Stimulated activated CD4-positive, alpha-beta T cell treated with anti-CD3 and anti-CD28 coated beads, Interleukin-2, amount 100 ng/mL, for 48 hours (primary cell): Measurements from ENCODE around the gene NUP50.
"Not testable (repeated sequence)": the region's sequence is repeated elsewhere in the genome, so short reads cannot be mapped to it uniquely, and the experiment has no call there.

Source experiments
- DNase-seq, 2 donors: peaks; one replicate each; pipeline ENCODE4 v3.0.0-alpha.2; 2020

Gene NUP50

GRCh38 chr22:45163099-45163450, 650 bp upstream of the NUP50 start:
- DNase-seq = no peak

GRCh38 chr22:45164270-45165088, 754 bp downstream of the NUP50 start:
- peak in 1 of 2 donors; percentile 18 for DNase-seq

GRCh38 chr22:45166932-45167331, 3.2 kb downstream of the NUP50 start:
- DNase-seq = no peak

- DNase-seq = peak in 1 of 2 donors; percentile 14
Measured at GRCh38 chr22:45169591-45170466, 6.1 kb downstream of the NUP50 start.

GRCh38 chr22:45171830-45172229, 8.1 kb downstream of the NUP50 start:
- no peak for DNase-seq

- DNase-seq = no peak
Measured at GRCh38 chr22:45172881-45173585, 9.3 kb downstream of the NUP50 start.

GRCh38 chr22:45179276-45180049, 15.7 kb downstream of the NUP50 start:
- DNase-seq = no peak

DNA sequence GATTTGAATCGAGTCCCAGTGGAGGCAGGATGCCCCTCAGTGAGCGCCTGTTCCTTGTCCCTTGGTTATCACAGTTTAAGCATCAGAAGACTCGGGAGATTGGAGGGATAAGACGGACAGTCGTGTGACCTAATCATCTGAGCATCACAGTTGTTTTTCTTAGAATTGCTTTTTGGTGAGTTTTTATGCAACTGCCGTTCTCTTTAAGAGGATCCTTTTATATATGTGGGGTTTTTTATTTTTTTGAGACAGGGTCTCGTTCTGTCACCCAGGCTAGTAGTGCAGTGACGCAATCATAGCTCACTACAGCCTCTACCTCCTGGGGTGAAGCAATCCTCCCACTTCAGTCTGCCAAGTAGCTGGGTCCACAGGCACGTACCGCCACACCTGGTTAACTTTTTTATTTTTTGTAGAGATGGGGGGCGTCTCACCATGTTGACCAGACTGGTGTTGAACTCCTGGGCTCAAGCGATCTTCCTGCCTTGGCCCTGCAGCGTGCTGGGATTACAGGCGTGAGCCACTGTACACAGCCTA, 16.5 kb downstream of the NUP50 start:
- no peak for DNase-seq

GRCh38 chr22:45181240-45181639, 17.5 kb downstream of the NUP50 start:
- DNase-seq = no peak

DNA sequence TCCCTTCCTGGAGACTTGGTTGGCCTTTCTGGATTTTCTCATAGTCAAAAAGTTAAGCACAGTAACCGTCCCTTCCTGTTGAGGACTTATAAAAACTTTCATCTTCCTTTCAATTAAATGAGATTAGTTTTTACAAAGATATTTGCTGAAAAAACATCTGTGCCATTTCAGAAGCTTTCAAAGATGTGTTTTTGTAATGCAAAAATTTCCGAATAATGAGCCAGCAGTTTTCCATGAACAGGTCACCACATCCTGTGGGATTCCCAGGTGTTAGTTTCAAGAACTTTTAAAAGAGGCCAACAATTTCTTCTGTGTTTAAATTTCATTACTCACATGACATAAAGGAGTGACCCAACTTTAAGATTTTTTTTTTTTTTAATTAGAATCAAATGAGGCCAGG, 18.0 kb downstream of the NUP50 start:
- DNase-seq = no peak

DNA sequence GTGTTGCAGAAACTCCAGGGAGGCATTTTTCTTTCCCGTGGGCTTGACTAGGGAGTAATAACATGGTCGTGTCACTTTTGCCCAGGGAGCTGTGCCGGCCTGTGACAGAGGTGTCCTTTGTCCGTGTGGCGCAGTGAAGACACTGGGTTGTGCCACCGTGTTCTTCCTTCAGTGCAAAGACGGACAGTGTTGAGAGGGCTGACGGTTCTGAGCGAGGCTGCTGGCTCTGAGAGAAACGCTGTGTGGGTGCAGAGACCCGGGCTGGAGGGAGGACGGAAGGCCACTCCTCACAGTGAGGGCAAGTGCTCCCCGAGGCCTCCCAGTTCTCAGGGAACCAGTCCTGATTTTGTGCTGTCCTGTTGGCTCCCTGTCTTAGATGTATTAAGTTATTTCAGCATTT, 20.2 kb downstream of the NUP50 start:
- DNase-seq = no peak

DNA sequence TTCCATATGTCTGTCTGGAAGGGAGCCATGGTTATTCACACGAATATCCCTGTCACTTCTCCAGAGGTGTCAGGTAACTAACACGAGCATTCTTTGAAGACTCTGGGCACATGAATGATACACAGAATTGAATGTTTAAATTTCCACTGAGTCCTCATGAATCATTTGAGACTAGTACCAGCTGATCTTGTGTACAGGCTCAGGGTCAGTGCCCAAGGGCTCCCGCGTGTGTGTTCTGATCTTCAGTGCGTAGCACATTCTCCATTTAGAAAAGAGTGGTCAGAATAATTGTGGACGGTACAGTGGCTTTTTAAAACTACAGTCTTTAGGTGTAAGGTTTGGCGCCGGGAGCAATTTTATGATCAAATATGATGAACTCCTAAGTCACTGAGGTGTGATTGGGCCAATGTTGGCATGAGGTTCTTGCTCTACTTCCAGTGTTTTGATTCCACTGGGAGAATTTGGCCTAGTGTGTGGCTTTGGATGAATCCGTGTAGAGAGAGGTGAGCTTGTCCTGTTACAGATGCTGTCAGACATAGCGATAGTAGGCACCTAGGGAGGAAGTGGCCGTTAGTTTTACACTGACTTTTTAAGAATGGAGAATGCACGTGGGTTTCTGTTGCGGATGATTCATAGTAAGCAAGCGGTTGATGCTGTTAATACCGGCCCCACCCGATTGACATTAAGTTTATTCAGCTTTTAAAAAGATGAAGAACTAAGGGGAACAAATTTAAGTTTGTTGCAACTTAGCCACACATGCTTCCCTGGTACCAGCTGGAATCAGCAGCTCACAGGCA, 22.2 kb downstream of the NUP50 start:
- no peak for DNase-seq

DNA sequence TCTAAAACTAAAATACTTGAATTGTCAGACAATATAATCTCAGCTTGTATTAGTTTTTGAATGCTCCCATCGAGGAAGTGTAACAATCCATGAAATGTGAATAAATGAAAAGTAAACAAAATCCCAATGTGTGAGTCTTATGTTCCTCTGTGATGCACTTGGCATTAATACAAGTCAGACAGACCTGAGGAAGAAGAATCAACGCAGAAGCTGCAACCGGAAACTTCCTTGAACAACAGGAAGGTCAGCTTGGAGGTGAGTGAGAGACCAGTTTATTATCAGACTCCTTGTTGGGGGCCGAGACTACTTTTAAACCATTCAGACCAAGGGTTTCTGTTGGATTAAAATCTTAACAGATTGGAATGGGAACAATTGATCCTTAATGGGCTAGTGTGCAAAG, 24.2 kb downstream of the NUP50 start:
- no peak for DNase-seq

DNA sequence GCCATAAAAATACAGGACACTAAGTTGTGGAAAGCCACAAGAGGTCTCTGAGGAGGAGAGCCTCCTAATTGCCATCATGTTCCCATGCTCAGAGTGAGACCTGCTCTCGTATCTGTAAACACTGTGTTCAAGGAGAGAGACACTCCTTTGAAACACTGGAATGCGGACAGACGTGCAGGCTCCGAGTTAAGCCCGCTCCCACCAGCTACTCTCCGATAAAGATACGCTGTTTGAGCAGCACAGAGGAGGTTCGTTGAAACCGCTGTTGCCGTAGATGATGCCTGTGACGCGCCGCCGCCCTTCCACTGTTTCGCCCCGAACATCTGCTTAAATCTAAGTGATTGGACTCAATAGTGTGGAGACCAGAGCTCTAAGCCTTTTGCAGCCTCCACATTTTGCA, 25.1 kb downstream of the NUP50 start:
- no peak for DNase-seq

DNA sequence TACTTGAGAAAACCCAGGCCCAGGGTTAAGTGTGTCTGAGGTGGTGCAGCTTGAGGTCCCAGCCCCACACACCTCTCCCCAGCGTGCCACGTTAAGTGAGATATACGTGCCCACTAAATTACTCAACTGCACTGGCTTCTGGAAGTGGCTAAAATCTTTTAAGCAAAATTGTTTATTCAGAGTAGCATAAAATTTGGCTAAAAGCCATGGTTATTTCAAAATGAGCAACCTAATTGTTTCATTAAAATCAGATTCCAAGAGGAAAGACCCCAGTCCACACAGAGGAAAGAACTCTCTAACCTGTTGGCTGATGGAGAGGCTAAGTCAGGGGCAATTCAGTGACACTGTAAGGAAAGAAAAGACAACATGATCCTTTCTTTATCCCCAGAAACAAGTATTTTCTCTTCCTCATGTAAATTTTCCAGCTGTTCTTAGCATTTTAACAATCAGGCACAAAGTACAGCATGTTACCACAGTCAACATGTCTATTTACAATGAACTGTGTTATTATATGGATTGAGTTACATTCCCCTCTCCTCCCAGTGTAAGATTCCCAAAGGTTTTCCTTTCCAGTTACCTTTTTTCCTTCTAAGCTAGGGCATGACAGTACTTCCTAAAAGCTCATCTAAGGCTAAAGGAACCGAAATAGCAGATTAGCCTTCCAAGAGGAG, 26.6 kb downstream of the NUP50 start:
- no peak for DNase-seq

DNA sequence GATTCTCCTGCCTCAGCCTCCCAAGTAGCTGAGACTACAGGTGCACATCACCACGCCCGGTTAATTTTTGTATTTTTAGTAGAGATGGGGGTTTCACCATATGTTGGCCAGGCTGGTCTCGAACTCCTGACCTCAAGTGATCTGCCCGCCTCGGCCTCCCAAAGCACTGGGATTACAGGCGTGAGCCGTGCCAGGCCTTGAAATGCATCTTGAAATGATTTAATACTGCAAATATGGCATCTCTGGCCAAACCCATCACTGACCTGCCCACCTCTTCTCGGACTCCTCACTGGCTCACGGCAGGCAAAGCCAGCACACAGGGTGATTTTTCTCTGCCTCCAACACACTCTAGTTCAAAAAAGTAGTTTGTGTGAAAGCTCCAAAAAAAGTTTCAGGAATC, 28.0 kb downstream of the NUP50 start:
- DNase-seq = not testable (repeated sequence)

DNA sequence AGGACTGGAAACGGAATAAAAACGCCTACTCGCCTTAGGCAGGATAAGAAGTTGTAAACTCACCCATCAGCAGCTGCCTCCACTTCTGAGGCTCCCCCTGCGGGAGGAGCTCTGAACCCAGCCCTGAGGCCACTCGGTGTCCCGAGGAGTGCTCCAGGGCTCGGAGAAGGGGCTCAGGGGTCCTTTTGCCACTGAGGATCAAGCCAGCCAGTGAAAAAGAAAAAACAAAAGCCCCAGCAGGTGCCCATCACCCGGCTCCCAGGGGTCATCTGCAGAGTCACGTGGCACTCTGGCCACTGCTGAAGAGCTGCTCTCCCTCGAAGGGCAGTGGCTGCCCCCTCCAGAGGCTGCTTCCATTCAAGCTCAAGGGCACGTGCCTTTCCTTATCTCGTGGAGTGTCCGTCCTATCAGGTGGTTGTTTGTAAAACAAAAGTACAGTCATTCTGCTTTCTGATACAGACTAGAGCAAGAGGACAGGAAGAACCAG, 29.0 kb downstream of the NUP50 start:
- no peak for DNase-seq

DNA sequence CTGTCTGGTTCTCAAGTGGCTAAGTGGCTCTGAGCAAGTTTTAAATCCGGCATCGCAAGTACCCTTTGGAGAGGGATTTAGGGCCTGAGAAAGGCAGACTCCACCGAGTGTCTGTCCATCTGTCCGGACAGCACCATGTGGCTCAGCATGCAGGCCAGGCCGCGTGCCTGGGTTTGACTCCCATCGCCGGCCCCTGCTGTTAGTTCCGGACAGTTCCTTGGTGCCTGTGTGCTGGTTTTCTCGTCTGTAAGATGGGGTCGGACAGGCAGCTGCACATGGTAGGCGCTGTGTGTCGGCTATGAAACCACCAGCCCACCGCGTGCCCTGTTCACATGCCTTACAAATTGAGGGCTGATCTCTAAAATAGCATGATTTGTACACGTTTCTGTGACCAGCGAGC, 31.0 kb downstream of the NUP50 start:
- no peak for DNase-seq

DNA sequence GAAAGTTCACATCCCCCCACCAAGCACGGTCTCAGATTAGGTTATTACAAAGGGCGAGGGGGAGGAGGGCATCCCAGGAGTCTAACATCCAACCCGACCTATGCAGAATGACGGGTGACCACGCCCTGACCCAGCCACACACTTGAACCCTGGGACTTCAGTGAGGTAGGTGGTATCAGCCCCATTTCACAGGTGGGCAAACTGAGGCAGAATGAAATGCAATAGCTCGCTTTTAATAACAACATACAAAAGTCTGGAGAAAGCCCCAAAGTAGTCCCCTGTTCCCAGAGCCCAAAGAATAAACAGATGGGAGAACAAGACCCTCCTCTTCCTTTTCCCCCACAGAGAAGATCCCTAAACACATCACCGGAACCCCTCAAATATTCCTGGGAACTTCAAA, 31.9 kb downstream of the NUP50 start:
- no peak for DNase-seq

DNA sequence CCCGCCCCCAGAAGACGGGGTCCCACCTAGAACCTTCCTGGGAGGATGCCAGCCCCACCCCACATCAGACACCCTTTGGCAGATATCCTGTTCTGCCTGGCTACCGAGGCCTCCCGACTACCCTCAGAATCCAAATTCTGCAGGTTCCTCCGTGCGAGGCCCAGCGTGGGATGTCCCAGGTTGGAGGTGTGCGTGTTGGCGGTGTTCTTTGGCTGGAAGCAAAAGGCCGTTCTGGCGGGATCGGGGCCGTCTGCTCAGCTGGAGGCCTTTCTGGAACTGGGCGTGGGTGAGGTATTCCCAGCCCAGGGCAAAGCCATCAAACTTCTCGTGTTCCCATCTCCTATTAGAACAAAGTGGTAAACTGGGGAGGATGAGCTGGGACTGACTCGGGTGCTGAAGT, 32.6 kb downstream of the NUP50 start:
- DNase-seq = no peak
